ENCODE data around the gene MRPL33. TPM values are rescaled to one million over a fixed set of nuclear protein-coding genes. Genes with fewer than 3 reads are reported as not detected.

The MRPL33 gene
- total RNA-seq = 10 to 100 TPM; 54.3 to 56.7 TPM
- long read RNA-seq, transcript MRPL33-201 (4 exons, 518 nt) = minor isoform, 11 of 34 reads
- long read RNA-seq, transcript MRPL33-202 (3 exons, 404 nt) = major isoform, 16 of 34 reads
- long read RNA-seq, partial matches to known transcripts = 0 of 34 reads
- long read RNA-seq, other reads (novel, unspliced or antisense) = 7 of 34 reads

- DNase-seq (peak; percentile 95 to 98), ATAC-seq (peak; percentile 98)
- intact Hi-C loops (cut with DNase I, micrococcal nuclease) = no loop called here
These were observed at the start of gene MRPL33 for GRCh38 chr2:27771548-27772335. Gene MRPL33, plus strand, starts transcription at chr2:27771719. Its CDS starts 59 bp downstream, at chr2:27771778.

GRCh38 chr2:27721884-27722485 is 49.5 kb upstream of the MRPL33 start:
- ATAC-seq = no peak
- intact Hi-C loops (cut with DNase I, micrococcal nuclease) = no loop called here
- no peak for DNase-seq

- intact Hi-C loops (cut with DNase I, micrococcal nuclease) = no loop called here
- DNase-seq (peak; percentile 62 to 64), ATAC-seq (peak; percentile 76)
These were observed 48.0 kb upstream of the MRPL33 start for GRCh38 chr2:27723372-27724144.

- ATAC-seq (no peak), DNase-seq (no peak)
- intact Hi-C loops (cut with DNase I, micrococcal nuclease) = no loop called here
These were observed 47.3 kb upstream of the MRPL33 start for GRCh38 chr2:27724191-27724590.

GRCh38 chr2:27724905-27725701 is 46.4 kb upstream of the MRPL33 start:
- intact Hi-C loops (cut with DNase I, micrococcal nuclease) = no loop called here
- no peak for ATAC-seq
- DNase-seq = no peak

GRCh38 chr2:27727257-27727656 is 44.3 kb upstream of the MRPL33 start:
- ATAC-seq = peak; percentile 85
- intact Hi-C loops (cut with DNase I, micrococcal nuclease) = no loop called here
- DNase-seq = peak; percentile 26 to 56

GRCh38 chr2:27728081-27728858 is 43.2 kb upstream of the MRPL33 start:
- intact Hi-C loops (cut with DNase I, micrococcal nuclease) = no loop called here
- ATAC-seq (no peak), DNase-seq (no peak)

- intact Hi-C loops (cut with DNase I, micrococcal nuclease) = no loop called here
- no peak for ATAC-seq
- DNase-seq = no peak
These were observed 42.3 kb upstream of the MRPL33 start for GRCh38 chr2:27729198-27729597.

- intact Hi-C loops (cut with DNase I, micrococcal nuclease) = no loop called here
- DNase-seq (no peak), ATAC-seq (no peak)
These were observed 41.9 kb upstream of the MRPL33 start for GRCh38 chr2:27729614-27730013.

- ATAC-seq = peak; percentile 18
- intact Hi-C loops (cut with DNase I, micrococcal nuclease) = no loop called here
- no peak for DNase-seq
These were observed 41.3 kb upstream of the MRPL33 start for GRCh38 chr2:27730261-27730662.

GRCh38 chr2:27730980-27731691 is 40.4 kb upstream of the MRPL33 start:
- DNase-seq (no peak), ATAC-seq (no peak)
- intact Hi-C loops (cut with DNase I, micrococcal nuclease) = no loop called here

GRCh38 chr2:27734305-27734704 is 37.2 kb upstream of the MRPL33 start:
- intact Hi-C loops (cut with DNase I, micrococcal nuclease) = no loop called here
- DNase-seq (no peak), ATAC-seq (no peak)

GRCh38 chr2:27735263-27735904 is 36.1 kb upstream of the MRPL33 start:
- ATAC-seq (peak; percentile 94), DNase-seq (peak; percentile 81 to 86)
- intact Hi-C loops (cut with DNase I, micrococcal nuclease) = no loop called here

GRCh38 chr2:27736031-27736889 is 35.3 kb upstream of the MRPL33 start:
- DNase-seq = no peak
- intact Hi-C loops (cut with DNase I, micrococcal nuclease) = no loop called here
- ATAC-seq = no peak

GRCh38 chr2:27736890-27737204 is 34.7 kb upstream of the MRPL33 start:
- intact Hi-C loops (cut with DNase I, micrococcal nuclease) = no loop called here
- ATAC-seq (no peak), DNase-seq (no peak)

- DNase-seq = no peak
- intact Hi-C loops (cut with DNase I, micrococcal nuclease) = no loop called here
- ATAC-seq = peak; percentile 39
These were observed 33.7 kb upstream of the MRPL33 start for GRCh38 chr2:27737676-27738348.

Measured in left colon (tissue), 2 donors.